ENCODE data around the gene GTPBP10.

Gene GTPBP10

DNA sequence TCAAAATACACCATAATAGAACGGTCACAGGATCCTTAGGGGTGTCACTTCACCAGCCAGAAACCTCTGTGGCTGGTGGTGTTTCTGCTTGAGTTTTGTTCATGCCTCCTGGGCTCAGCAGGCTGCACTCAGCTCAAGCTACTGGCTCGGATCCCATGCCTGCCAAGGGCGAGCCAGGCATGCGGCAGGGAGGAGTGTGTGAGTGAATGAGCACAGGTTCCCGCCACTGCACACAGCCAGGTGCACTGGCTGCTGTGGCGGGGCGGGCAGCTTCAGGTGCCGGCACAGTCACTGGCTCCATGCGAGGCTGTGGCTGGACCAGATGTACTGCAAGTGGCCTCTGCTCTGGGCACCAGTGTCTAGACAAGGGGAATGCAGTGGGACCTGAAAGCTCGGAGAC lies 86.2 kb downstream of the GTPBP10 start:
- TF ChIP-seq EZH2phosphoT487 (IDR thresholded peaks at IDR 0.05; ENCODE audit: low read length): no peak
- TF ChIP-seq, protein P1, sequence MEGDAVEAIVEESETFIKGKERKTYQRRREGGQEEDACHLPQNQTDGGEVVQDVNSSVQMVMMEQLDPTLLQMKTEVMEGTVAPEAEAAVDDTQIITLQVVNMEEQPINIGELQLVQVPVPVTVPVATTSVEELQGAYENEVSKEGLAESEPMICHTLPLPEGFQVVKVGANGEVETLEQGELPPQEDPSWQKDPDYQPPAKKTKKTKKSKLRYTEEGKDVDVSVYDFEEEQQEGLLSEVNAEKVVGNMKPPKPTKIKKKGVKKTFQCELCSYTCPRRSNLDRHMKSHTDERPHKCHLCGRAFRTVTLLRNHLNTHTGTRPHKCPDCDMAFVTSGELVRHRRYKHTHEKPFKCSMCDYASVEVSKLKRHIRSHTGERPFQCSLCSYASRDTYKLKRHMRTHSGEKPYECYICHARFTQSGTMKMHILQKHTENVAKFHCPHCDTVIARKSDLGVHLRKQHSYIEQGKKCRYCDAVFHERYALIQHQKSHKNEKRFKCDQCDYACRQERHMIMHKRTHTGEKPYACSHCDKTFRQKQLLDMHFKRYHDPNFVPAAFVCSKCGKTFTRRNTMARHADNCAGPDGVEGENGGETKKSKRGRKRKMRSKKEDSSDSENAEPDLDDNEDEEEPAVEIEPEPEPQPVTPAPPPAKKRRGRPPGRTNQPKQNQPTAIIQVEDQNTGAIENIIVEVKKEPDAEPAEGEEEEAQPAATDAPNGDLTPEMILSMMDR (IDR thresholded peaks at IDR 0.05; ENCODE audit: low read length): no peak
- no peak for TF ChIP-seq EZH2 (optimal IDR thresholded peaks at IDR 0.05; ENCODE audit: low read depth, low read length)
- H3K9ac ChIP-seq (ENCODE audit: low read length): no peak overlapping the region
- H3F3A ChIP-seq (ENCODE audit: insufficient read depth, low read length): no peaks in the 10 kb centered on the region
- no peaks in the 10 kb centered on the region for H3K36me3 ChIP-seq (replicated peaks; ENCODE audit: insufficient read depth, low read length)
- H3K9me2 ChIP-seq (replicated peaks; ENCODE audit: insufficient read depth, low read length): no peaks in the 10 kb centered on the region
- H2AFZ ChIP-seq (ENCODE audit: low read length): no peak overlapping the region
- DNase-seq: no peak
- no peaks in the 10 kb centered on the region for H3K79me2 ChIP-seq (ENCODE audit: low read length)
- H3K9me3 ChIP-seq (replicated peaks; ENCODE audit: insufficient read depth, low read length): no peaks in the 10 kb centered on the region
- no peak overlapping the region for H3K4me3 ChIP-seq (ENCODE audit: low read length)
- no peaks in the 10 kb centered on the region for H3K27me3 ChIP-seq (replicated peaks; ENCODE audit: insufficient read depth, low read length)
- no peak overlapping the region for H3K4me2 ChIP-seq (ENCODE audit: low read depth, low read length)
- H3K27ac ChIP-seq (ENCODE audit: low read length): no peak overlapping the region
- no peaks in the 10 kb centered on the region for H3K4me1 ChIP-seq (ENCODE audit: low read length)
- no peaks in the 10 kb centered on the region for H4K20me1 ChIP-seq (ENCODE audit: insufficient read depth, low read length)

DNA sequence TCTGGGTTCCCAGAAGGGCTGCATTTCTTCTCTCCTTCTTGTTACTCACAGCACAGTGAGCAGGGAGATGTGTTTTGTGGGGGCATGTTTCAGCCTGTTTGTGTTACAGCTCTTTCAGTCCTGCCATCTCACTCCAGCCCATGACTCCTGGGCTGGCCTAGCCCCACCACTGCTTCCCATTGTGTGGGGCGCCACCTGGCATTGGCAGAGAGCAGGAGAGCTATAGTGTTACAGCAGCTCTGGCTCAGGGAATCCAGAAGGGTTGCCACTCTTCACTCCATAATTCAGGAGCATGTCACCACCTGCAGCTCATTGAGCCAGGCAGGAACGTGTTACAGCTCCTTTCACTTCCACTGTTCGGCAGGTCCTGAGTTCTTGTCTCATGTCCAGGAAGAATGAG lies 86.7 kb downstream of the GTPBP10 start:
- TF ChIP-seq EZH2 (optimal IDR thresholded peaks at IDR 0.05; ENCODE audit: low read depth, low read length): no peak
- TF ChIP-seq EZH2phosphoT487 (IDR thresholded peaks at IDR 0.05; ENCODE audit: low read length): no peak
- TF ChIP-seq, protein P1 (IDR thresholded peaks at IDR 0.05; ENCODE audit: low read length): no peak
- no peak overlapping the region for H2AFZ ChIP-seq (ENCODE audit: low read length)
- no peak overlapping the region for H3K27ac ChIP-seq (ENCODE audit: low read length)
- no peaks in the 10 kb centered on the region for H3K9me2 ChIP-seq (replicated peaks; ENCODE audit: insufficient read depth, low read length)
- no peaks in the 10 kb centered on the region for H4K20me1 ChIP-seq (ENCODE audit: insufficient read depth, low read length)
- H3K27me3 ChIP-seq (replicated peaks; ENCODE audit: insufficient read depth, low read length): no peaks in the 10 kb centered on the region
- no peak overlapping the region for H3K9ac ChIP-seq (ENCODE audit: low read length)
- no peak overlapping the region for H3K4me3 ChIP-seq (ENCODE audit: low read length)
- H3K4me1 ChIP-seq (ENCODE audit: low read length): no peaks in the 10 kb centered on the region
- no peaks in the 10 kb centered on the region for H3K9me3 ChIP-seq (replicated peaks; ENCODE audit: insufficient read depth, low read length)
- H3K36me3 ChIP-seq (replicated peaks; ENCODE audit: insufficient read depth, low read length): no peaks in the 10 kb centered on the region
- H3F3A ChIP-seq (ENCODE audit: insufficient read depth, low read length): no peaks in the 10 kb centered on the region
- H3K79me2 ChIP-seq (ENCODE audit: low read length): no peaks in the 10 kb centered on the region
- no peak overlapping the region for H3K4me2 ChIP-seq (ENCODE audit: low read depth, low read length)
- no peak for DNase-seq
